Measurements from ENCODE around the gene VEGFD. TPM values are rescaled to one million over a fixed set of nuclear protein-coding genes. Genes with fewer than 3 reads are reported as not detected.

The VEGFD gene
- total and polyA plus RNA-seq, 10 donors: 0.52 to 4.4 (median 1.0) TPM

DNA sequence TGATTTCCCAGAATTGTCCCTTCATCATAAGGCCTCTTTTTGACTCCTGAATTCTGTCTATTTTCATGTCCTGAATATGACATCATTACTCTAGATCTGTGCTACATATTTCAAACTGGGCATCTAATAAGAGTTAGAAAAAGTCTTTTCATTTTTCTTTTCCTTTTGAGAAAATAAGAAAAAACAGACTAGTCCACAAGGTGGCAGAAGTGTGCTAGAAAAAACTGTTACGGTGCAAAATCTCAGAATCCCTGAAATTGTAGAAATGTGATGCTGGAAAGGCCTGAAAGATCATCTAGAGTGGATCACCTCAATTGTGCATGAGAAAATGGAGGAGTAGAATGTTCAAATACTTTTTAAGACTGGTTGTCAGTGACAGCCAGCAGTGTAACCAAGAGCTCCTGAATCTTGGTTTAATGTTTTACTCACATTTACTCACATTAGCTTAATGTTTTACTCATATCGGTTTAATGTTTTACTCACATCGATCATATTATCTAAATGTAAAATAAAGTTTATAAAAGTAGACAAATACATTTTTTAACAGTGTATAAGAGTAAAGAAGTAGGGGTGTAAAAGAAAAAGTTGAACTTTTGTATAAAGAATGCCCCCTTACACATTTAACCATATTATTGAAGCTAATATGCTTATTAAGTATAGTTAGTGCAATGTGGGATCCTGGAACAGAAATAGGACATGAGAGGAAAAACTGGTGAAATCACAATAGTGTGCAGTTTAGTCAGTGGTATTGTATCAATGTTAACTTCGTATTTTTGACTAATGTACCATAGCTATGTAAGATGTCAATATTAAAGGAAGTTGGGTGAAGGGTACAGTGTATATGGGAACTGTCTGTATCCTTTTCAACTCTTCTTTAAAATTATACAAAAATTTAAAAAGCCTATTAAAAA is 84.0 kb downstream of the VEGFD start:
- WGBS, 5 donors: 56 to 67% (median 59%) methylated on average over 4 of the region's 4 CpGs
- Histone ChIP-seq H3K4me3 (no peak overlapping the region), H3K27me3 (replicated peaks in 1 of 7) (no peaks in the 10 kb centered on the region), H3K36me3 (no peaks in the 10 kb centered on the region), H3K27ac (peak overlapping the region in 3 of 8 donors; percentile 25 to 67 (median 64)), H3K4me1 (peaks cover 0 to 3% (median 0%) of the 10 kb centered on the region in 6 donors), H3K9me3 (no peaks in the 10 kb centered on the region)
- DNase-seq: no peak
- intact Hi-C loops (cut with DNase I; ENCODE audit: low total_unique reads): no loop called here
- TF ChIP-seq POLR2A (IDR thresholded peaks at IDR 0.05) (no peak), POLR2AphosphoS5 (IDR thresholded peaks at IDR 0.05) (no peak)
- TF ChIP-seq, protein P1, sequence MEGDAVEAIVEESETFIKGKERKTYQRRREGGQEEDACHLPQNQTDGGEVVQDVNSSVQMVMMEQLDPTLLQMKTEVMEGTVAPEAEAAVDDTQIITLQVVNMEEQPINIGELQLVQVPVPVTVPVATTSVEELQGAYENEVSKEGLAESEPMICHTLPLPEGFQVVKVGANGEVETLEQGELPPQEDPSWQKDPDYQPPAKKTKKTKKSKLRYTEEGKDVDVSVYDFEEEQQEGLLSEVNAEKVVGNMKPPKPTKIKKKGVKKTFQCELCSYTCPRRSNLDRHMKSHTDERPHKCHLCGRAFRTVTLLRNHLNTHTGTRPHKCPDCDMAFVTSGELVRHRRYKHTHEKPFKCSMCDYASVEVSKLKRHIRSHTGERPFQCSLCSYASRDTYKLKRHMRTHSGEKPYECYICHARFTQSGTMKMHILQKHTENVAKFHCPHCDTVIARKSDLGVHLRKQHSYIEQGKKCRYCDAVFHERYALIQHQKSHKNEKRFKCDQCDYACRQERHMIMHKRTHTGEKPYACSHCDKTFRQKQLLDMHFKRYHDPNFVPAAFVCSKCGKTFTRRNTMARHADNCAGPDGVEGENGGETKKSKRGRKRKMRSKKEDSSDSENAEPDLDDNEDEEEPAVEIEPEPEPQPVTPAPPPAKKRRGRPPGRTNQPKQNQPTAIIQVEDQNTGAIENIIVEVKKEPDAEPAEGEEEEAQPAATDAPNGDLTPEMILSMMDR (IDR thresholded peaks at IDR 0.05 in 8 of 11, conservative IDR thresholded peaks at IDR 0.05 in 3 of 11): peak in 6 of 11 experiments; percentile 29 to 41 (median 40)

DNA sequence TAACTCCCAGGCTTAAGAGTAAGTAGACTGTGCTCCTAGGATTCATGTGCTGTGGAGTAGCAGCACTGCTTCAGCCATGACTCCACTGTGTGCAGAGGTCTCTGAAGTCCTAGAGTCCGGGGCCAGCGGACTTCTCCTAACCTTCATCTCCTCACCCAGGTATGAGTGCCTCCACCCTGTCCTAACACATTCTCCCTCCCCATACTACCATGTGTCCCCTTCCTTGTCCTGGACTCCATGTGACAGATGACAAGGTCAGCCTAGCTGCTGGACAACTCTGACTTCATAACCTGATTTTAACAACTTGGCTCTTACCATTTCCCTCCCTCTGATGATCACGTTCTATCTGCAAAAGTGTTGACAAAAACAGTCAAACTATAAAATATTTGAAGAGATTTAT is 85.4 kb downstream of the VEGFD start:
- no peak for TF ChIP-seq POLR2AphosphoS5 (IDR thresholded peaks at IDR 0.05)
- TF ChIP-seq, protein P1 (IDR thresholded peaks at IDR 0.05 in 8 of 11, conservative IDR thresholded peaks at IDR 0.05 in 3 of 11): no peak
- no peak for TF ChIP-seq POLR2A (IDR thresholded peaks at IDR 0.05)
- intact Hi-C loops (cut with DNase I; ENCODE audit: low total_unique reads): no loop called here
- H3K4me3 ChIP-seq: no peak overlapping the region
- H3K27ac ChIP-seq: peak overlapping the region in 4 of 8 donors; percentile 48 to 68 (median 66)
- no peaks in the 10 kb centered on the region for H3K9me3 ChIP-seq
- DNase-seq: no peak
- peaks cover 0 to 3% (median 0%) of the 10 kb centered on the region in 6 donors for H3K4me1 ChIP-seq
- no peaks in the 10 kb centered on the region for H3K27me3 ChIP-seq (replicated peaks in 1 of 7)
- no peaks in the 10 kb centered on the region for H3K36me3 ChIP-seq
- 75 to 87% (median 80%) methylated on average over 3 of the region's 3 CpGs for WGBS, 5 donors

DNA sequence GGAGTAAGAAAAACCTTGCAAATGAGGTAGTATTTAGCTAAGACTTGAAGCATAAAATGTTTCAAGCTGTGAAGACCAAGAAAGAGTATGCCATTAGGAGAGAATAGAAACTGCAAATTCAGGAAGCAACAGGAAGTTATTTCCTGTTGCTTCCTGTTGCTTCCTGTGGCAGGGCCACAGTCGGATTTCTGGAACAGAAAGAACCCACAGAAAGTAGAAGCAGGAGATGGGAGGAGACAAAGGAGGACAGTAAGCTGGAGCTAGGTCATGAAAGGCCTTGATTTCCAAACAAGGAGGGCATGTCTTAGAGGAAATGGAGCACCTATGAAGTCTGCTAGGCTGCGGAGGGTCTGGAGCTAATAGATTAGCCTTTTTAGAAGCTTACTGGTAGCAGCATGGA is 86.0 kb downstream of the VEGFD start:
- 21 to 39% (median 35%) methylated on average over 2 of the region's 2 CpGs for WGBS, 5 donors
- TF ChIP-seq POLR2AphosphoS5 (IDR thresholded peaks at IDR 0.05): peak in 1 of 3 donors; percentile 26
- TF ChIP-seq, protein P1 (IDR thresholded peaks at IDR 0.05 in 8 of 11, conservative IDR thresholded peaks at IDR 0.05 in 3 of 11): no peak
- TF ChIP-seq POLR2A (IDR thresholded peaks at IDR 0.05): no peak
- intact Hi-C loops (cut with DNase I; ENCODE audit: low total_unique reads): no loop called here
- Histone ChIP-seq H3K36me3 (no peaks in the 10 kb centered on the region), H3K27me3 (replicated peaks in 1 of 7) (no peaks in the 10 kb centered on the region), H3K4me1 (peaks cover 0 to 3% (median 0%) of the 10 kb centered on the region in 6 donors), H3K9me3 (no peaks in the 10 kb centered on the region), H3K27ac (peak overlapping the region in 5 of 8 donors; percentile 26 to 68 (median 64)), H3K4me3 (no peak overlapping the region)
- no peak for DNase-seq

Other genes starting within 250 kb of the VEGFD start
- gene ASB9, start 114.3 kb downstream of the VEGFD start, total RNA-seq: 10 to 100 TPM in 6 of 7 donors, 1 to 10 TPM in 1; 6.4 to 23.0 (median 19.5) TPM
- gene ASB9, start 114.3 kb downstream of the VEGFD start, polyA plus RNA-seq: 10 to 100 TPM in 1 of 3 donors, 1 to 10 TPM in 2; 5.4 to 16.6 (median 7.0) TPM
- not detected for gene ASB11, start 68.8 kb downstream of the VEGFD start, total RNA-seq
- gene ASB11, start 68.8 kb downstream of the VEGFD start, polyA plus RNA-seq: not detected
- 10 to 100 TPM; 10.8 to 17.2 (median 13.4) TPM for gene PIGA, start 48.9 kb downstream of the VEGFD start, total RNA-seq
- 1 to 10 TPM; 4.9 to 7.0 (median 5.6) TPM for gene PIGA, start 48.9 kb downstream of the VEGFD start, polyA plus RNA-seq
- gene PIR, start 108.9 kb upstream of the VEGFD start, total RNA-seq: 10 to 100 TPM; 15.9 to 30.8 (median 24.8) TPM
- 10 to 100 TPM; 12.4 to 27.0 (median 14.5) TPM for gene PIR, start 108.9 kb upstream of the VEGFD start, polyA plus RNA-seq
- 1 to 10 TPM; 2.1 to 7.4 (median 3.4) TPM for gene BMX, start 116.4 kb upstream of the VEGFD start, total RNA-seq
- gene BMX, start 116.4 kb upstream of the VEGFD start, polyA plus RNA-seq: 1 to 10 TPM in 1 of 3 donors, under 1 TPM in 2; 0.67 to 2.0 (median 0.79) TPM
- gene ACE2, start 216.5 kb upstream of the VEGFD start, total RNA-seq: not detected
- gene ACE2, start 216.5 kb upstream of the VEGFD start, polyA plus RNA-seq: under 1 TPM in 2 of 3 donors, not detected in 1; 0.03 to 0.06 TPM

Data from spleen (tissue), 11 donors.